ENCODE results near the gene HAGHL.

The HAGHL gene

DNA sequence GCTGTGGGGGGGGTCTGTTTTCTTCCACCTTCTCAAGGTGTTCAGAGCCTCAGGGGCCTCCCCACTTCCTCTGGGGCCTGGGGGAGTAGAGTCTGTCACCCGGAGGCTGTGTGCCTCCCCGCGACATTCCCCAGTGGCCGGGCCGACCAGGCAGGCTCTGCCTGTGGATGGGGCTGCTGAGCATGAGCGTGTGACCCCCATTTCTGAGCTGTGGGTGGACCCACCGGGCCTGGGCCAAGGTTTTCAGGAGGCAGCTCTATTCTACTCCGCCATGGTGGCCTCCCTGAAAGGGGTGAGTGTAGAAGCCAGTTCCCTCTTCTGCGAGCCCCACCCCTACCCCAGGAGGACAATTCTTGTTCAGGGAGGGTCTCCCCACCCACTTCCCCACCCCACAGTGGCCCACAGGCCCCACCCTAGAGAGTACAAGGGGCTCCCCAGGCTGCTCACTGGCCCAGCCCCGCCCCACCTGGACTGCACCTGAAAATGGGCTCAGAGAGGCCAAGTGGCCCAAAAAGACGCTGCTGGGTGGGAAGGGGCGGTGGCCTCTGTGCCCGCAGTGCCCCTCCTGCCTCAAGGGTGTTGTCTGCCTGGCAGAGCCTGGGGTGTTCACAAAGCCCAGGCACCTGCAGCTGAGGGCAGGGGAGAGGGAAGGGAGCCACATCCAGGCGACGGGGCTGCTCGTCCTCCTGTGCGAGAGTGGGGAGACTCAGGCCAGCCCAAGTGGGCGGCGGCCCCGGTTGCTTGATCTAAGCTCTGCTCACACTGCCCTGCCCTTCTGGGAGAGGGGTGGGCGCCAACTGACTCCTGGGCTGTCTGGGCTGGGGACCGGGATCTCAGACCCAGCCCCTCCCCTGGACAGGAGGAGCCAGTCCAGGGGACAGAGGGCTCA is 35.0 kb downstream of the HAGHL start:
- H3K9me3 ChIP-seq (ENCODE audit: control insufficient read depth, insufficient read depth, low read length) = no peaks in the 10 kb centered on the region
- no peaks in the 10 kb centered on the region for H3K27me3 ChIP-seq (ENCODE audit: control insufficient read depth, insufficient read depth, low read length)
- no peak overlapping the region for H3K4me3 ChIP-seq (ENCODE audit: low read depth, low read length)
- H3K4me1 ChIP-seq (ENCODE audit: control insufficient read depth, insufficient read depth, low read length) = no peaks in the 10 kb centered on the region
- no peaks in the 10 kb centered on the region for H3K36me3 ChIP-seq (ENCODE audit: control insufficient read depth, insufficient read depth, low read length)
- H3K9ac ChIP-seq (ENCODE audit: low read depth, low read length) = no peak overlapping the region

GRCh38 chr16:762595-763268 is 35.8 kb downstream of the HAGHL start:
- H3K4me3 ChIP-seq (ENCODE audit: low read depth, low read length) = no peak overlapping the region

GRCh38 chr16:763369-764183 is 36.7 kb downstream of the HAGHL start:
- Histone ChIP-seq H3K27me3 (ENCODE audit: control insufficient read depth, insufficient read depth, low read length) (no peaks in the 10 kb centered on the region), H3K4me1 (ENCODE audit: control insufficient read depth, insufficient read depth, low read length) (no peaks in the 10 kb centered on the region), H3K36me3 (ENCODE audit: control insufficient read depth, insufficient read depth, low read length) (no peaks in the 10 kb centered on the region), H3K9me3 (ENCODE audit: control insufficient read depth, insufficient read depth, low read length) (no peaks in the 10 kb centered on the region), H3K4me3 (ENCODE audit: low read depth, low read length) (no peak overlapping the region), H3K9ac (ENCODE audit: low read depth, low read length) (no peak overlapping the region)

More at GRCh38 chr16:762595-763268, 35.8 kb downstream of the HAGHL start:
- H3K9me3 ChIP-seq (ENCODE audit: control insufficient read depth, insufficient read depth, low read length) = no peaks in the 10 kb centered on the region
- no peak overlapping the region for H3K9ac ChIP-seq (ENCODE audit: low read depth, low read length)
- no peaks in the 10 kb centered on the region for H3K27me3 ChIP-seq (ENCODE audit: control insufficient read depth, insufficient read depth, low read length)
- H3K36me3 ChIP-seq (ENCODE audit: control insufficient read depth, insufficient read depth, low read length) = no peaks in the 10 kb centered on the region
- no peaks in the 10 kb centered on the region for H3K4me1 ChIP-seq (ENCODE audit: control insufficient read depth, insufficient read depth, low read length)

DNA sequence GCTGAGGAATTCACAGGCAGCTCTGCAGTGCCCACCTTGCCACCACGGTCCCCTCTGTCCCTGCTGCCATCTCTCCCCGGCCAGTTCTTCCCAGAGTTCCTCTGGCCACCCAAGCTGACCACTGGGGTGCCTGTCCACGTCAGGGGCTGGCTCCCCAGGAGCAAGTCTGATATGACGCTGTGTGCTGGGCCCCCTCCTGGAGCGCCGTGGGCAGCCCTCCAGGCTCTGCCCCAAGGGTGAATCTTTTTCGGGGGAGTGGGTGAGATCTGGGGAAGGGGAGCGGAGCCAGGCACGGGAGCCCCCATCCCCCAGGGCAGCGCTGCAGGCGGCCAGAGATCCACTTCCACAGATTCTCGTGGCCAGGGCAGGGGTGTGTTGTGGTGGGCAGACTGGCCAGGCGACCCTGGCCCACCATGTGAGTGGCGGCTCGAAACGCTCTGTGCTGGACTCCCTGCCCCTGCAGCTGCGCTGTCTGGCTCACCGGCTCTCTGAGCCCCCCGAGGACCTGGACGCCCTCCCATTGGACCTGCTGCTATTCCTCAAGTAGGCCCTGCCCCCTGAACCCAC is 37.4 kb downstream of the HAGHL start:
- Histone ChIP-seq H3K9me3 (ENCODE audit: control insufficient read depth, insufficient read depth, low read length) (no peaks in the 10 kb centered on the region), H3K4me3 (ENCODE audit: low read depth, low read length) (no peak overlapping the region), H3K9ac (ENCODE audit: low read depth, low read length) (no peak overlapping the region), H3K36me3 (ENCODE audit: control insufficient read depth, insufficient read depth, low read length) (no peaks in the 10 kb centered on the region), H3K4me1 (ENCODE audit: control insufficient read depth, insufficient read depth, low read length) (no peaks in the 10 kb centered on the region), H3K27me3 (ENCODE audit: control insufficient read depth, insufficient read depth, low read length) (no peaks in the 10 kb centered on the region)

DNA sequence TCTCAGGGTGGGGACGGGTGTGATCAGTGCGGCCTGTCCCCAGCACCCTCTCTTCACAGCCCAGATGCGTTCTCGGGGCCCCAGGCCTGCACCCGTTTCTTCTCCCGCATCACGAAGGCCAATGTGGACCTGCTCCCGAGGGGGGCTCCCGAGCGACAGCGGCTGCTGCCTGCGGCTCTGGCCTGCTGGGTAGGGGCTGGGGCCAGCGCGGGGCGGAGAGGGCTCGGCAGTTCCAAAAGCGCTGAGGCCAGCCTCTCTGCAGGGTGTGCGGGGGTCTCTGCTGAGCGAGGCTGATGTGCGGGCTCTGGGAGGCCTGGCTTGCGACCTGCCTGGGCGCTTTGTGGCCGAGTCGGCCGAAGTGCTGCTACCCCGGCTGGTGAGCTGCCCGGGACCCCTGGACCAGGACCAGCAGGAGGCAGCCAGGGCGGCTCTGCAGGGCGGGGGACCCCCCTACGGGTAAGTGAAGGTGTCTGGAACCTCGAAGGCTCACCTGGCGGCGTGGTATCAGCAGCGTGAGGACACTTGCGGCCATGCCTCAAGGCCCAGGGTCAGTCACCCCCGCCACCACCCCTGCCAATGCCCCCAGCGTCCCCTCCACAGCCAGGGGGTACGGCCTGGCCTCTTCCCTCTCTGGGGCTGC is 38.1 kb downstream of the HAGHL start:
- H3K9me3 ChIP-seq (ENCODE audit: control insufficient read depth, insufficient read depth, low read length) = no peaks in the 10 kb centered on the region
- H3K4me3 ChIP-seq (ENCODE audit: low read depth, low read length) = no peak overlapping the region
- H3K4me1 ChIP-seq (ENCODE audit: control insufficient read depth, insufficient read depth, low read length) = no peaks in the 10 kb centered on the region
- no peaks in the 10 kb centered on the region for H3K36me3 ChIP-seq (ENCODE audit: control insufficient read depth, insufficient read depth, low read length)
- no peaks in the 10 kb centered on the region for H3K27me3 ChIP-seq (ENCODE audit: control insufficient read depth, insufficient read depth, low read length)
- H3K9ac ChIP-seq (ENCODE audit: low read depth, low read length) = no peak overlapping the region

- Histone ChIP-seq H3K36me3 (ENCODE audit: control insufficient read depth, insufficient read depth, low read length) (no peaks in the 10 kb centered on the region), H3K4me1 (ENCODE audit: control insufficient read depth, insufficient read depth, low read length) (no peaks in the 10 kb centered on the region), H3K9me3 (ENCODE audit: control insufficient read depth, insufficient read depth, low read length) (no peaks in the 10 kb centered on the region), H3K9ac (ENCODE audit: low read depth, low read length) (no peak overlapping the region), H3K27me3 (ENCODE audit: control insufficient read depth, insufficient read depth, low read length) (no peaks in the 10 kb centered on the region), H3K4me3 (ENCODE audit: low read depth, low read length) (no peak overlapping the region)
Measured at GRCh38 chr16:765488-765865, 38.6 kb downstream of the HAGHL start.

GRCh38 chr16:766008-766819 is 39.3 kb downstream of the HAGHL start:
- no peak overlapping the region for H3K9ac ChIP-seq (ENCODE audit: low read depth, low read length)
- no peaks in the 10 kb centered on the region for H3K27me3 ChIP-seq (ENCODE audit: control insufficient read depth, insufficient read depth, low read length)
- H3K36me3 ChIP-seq (ENCODE audit: control insufficient read depth, insufficient read depth, low read length) = no peaks in the 10 kb centered on the region
- no peaks in the 10 kb centered on the region for H3K9me3 ChIP-seq (ENCODE audit: control insufficient read depth, insufficient read depth, low read length)
- no peaks in the 10 kb centered on the region for H3K4me1 ChIP-seq (ENCODE audit: control insufficient read depth, insufficient read depth, low read length)
- no peak overlapping the region for H3K4me3 ChIP-seq (ENCODE audit: low read depth, low read length)

GRCh38 chr16:766820-767640 is 40.1 kb downstream of the HAGHL start:
- H3K27me3 ChIP-seq (ENCODE audit: control insufficient read depth, insufficient read depth, low read length) = no peaks in the 10 kb centered on the region

GRCh38 chr16:767743-768235 is 40.9 kb downstream of the HAGHL start:
- Histone ChIP-seq H3K9me3 (ENCODE audit: control insufficient read depth, insufficient read depth, low read length) (no peaks in the 10 kb centered on the region), H3K27me3 (ENCODE audit: control insufficient read depth, insufficient read depth, low read length) (no peaks in the 10 kb centered on the region), H3K9ac (ENCODE audit: low read depth, low read length) (no peak overlapping the region), H3K4me3 (ENCODE audit: low read depth, low read length) (no peak overlapping the region), H3K4me1 (ENCODE audit: control insufficient read depth, insufficient read depth, low read length) (no peaks in the 10 kb centered on the region), H3K36me3 (ENCODE audit: control insufficient read depth, insufficient read depth, low read length) (no peaks in the 10 kb centered on the region)

More at GRCh38 chr16:766820-767640, 40.1 kb downstream of the HAGHL start:
- H3K9ac ChIP-seq (ENCODE audit: low read depth, low read length) = no peak overlapping the region
- H3K9me3 ChIP-seq (ENCODE audit: control insufficient read depth, insufficient read depth, low read length) = no peaks in the 10 kb centered on the region
- no peak overlapping the region for H3K4me3 ChIP-seq (ENCODE audit: low read depth, low read length)
- no peaks in the 10 kb centered on the region for H3K4me1 ChIP-seq (ENCODE audit: control insufficient read depth, insufficient read depth, low read length)
- no peaks in the 10 kb centered on the region for H3K36me3 ChIP-seq (ENCODE audit: control insufficient read depth, insufficient read depth, low read length)

DNA sequence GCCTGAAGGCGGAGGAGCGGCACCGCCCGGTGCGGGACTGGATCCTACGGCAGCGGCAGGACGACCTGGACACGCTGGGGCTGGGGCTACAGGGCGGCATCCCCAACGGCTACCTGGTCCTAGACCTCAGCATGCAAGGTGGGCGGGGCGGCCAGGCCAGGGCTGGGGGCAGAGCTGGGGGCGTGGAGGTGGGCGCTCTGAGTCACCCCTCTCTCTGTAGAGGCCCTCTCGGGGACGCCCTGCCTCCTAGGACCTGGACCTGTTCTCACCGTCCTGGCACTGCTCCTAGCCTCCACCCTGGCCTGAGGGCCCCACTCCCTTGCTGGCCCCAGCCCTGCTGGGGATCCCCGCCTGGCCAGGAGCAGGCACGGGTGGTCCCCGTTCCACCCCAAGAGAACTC is 41.5 kb downstream of the HAGHL start:
- no peaks in the 10 kb centered on the region for H3K4me1 ChIP-seq (ENCODE audit: control insufficient read depth, insufficient read depth, low read length)
- no peaks in the 10 kb centered on the region for H3K27me3 ChIP-seq (ENCODE audit: control insufficient read depth, insufficient read depth, low read length)
- no peaks in the 10 kb centered on the region for H3K36me3 ChIP-seq (ENCODE audit: control insufficient read depth, insufficient read depth, low read length)
- H3K9ac ChIP-seq (ENCODE audit: low read depth, low read length) = no peak overlapping the region
- H3K9me3 ChIP-seq (ENCODE audit: control insufficient read depth, insufficient read depth, low read length) = no peaks in the 10 kb centered on the region
- no peak overlapping the region for H3K4me3 ChIP-seq (ENCODE audit: low read depth, low read length)
